ENCODE measurements around the gene CWC22.

CWC22 gene

DNA sequence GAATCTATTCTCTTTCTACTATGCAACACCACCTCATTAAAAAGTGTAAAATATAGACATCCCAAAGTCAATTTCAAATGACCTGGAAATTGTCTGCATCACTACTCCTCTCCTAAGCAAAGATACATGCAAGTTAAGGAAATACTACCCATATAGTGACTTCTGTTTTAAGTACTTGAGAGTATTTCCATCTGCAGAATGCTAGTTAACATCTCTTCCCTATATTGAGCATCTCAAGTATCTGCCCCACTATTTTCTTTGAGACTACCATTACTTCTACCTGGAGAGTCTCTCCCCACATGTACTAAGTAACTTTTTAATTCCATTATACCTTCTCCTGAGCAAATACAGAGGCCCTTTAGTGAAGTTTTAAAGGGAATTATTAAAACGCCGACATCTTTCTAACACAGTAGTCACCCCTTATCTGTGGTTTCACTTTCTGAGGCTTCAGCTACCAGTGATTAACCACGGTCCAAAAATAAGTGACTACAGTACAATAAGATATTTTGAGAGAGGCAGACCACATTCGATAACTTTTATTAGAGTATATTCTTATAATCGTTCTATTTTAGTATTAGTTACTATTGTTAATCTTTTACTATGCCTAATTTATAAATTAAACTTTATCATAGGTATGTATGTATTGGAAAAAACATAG, 21.8 kb downstream of the CWC22 start:
- Histone ChIP-seq H4K20me1 (ENCODE audit: low read depth, low read length) (0 out of 2 replicates have a peak, but pooled peaks cover under 1% of the 10 kb centered on the region), H3K79me2 (ENCODE audit: insufficient read depth, low read length) (peaks cover 10% of the 10 kb centered on the region), H2AFZ (ENCODE audit: low read depth, low read length, severe bottlenecking) (no peak overlapping the region), H3K27ac (ENCODE audit: low read depth, low read length) (no peak overlapping the region), H3K9ac (ENCODE audit: low read length) (no peak overlapping the region), H3K9me2 (replicated peaks; ENCODE audit: insufficient read depth, low read length) (no peaks in the 10 kb centered on the region), H3K4me2 (ENCODE audit: low read depth, low read length, poor library complexity, severe bottlenecking) (no peak overlapping the region), H3K4me3 (ENCODE audit: insufficient read depth, low read length, poor library complexity, severe bottlenecking) (no peak overlapping the region), H3K9me3 (ENCODE audit: insufficient read depth, low read length) (no peaks in the 10 kb centered on the region), H3K36me3 (ENCODE audit: low read length) (peaks cover 76% of the 10 kb centered on the region), H3K27me3 (ENCODE audit: low read length) (no peaks in the 10 kb centered on the region), H3F3A (ENCODE audit: insufficient read depth) (no peaks in the 10 kb centered on the region)
- TF ChIP-seq EZH2phosphoT487 (conservative IDR thresholded peaks at IDR 0.05; ENCODE audit: low read length): no peak
- TF ChIP-seq, protein P1, sequence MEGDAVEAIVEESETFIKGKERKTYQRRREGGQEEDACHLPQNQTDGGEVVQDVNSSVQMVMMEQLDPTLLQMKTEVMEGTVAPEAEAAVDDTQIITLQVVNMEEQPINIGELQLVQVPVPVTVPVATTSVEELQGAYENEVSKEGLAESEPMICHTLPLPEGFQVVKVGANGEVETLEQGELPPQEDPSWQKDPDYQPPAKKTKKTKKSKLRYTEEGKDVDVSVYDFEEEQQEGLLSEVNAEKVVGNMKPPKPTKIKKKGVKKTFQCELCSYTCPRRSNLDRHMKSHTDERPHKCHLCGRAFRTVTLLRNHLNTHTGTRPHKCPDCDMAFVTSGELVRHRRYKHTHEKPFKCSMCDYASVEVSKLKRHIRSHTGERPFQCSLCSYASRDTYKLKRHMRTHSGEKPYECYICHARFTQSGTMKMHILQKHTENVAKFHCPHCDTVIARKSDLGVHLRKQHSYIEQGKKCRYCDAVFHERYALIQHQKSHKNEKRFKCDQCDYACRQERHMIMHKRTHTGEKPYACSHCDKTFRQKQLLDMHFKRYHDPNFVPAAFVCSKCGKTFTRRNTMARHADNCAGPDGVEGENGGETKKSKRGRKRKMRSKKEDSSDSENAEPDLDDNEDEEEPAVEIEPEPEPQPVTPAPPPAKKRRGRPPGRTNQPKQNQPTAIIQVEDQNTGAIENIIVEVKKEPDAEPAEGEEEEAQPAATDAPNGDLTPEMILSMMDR (IDR thresholded peaks at IDR 0.05; ENCODE audit: insufficient read depth, low read length, poor library complexity, severe bottlenecking): no peak

DNA sequence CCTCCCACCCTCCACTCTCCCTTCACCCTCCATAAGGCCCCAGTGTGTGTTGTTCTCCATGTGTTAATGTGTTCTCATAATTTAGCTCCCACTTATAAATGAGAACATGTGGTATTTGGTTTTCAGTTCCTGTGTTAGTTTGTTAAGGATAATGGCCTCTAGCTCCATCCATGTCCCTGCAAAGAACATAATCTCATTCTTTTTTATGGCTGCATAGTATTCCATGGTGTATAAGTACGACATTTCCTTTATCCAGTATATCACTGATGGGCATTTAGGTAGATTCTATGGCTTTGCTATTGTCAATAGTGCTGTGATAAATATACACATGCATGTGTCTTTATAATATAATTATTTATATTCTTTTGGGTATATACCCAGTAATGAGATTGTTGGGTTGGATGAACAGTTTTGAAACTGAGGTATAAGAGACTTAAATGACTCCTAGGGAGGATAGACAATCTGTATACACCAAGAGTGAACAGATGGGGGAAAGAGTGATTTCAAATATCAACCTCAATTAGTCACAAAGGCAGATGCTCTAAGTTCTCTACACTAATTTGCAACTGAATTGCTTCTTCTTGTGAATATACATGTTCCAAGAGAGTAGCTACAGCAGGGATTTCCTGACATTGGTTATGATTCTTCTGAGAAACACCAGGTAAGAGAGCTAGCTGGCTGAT, 23.7 kb downstream of the CWC22 start:
- no peak overlapping the region for H3K4me3 ChIP-seq (ENCODE audit: insufficient read depth, low read length, poor library complexity, severe bottlenecking)
- no peak overlapping the region for H3K4me2 ChIP-seq (ENCODE audit: low read depth, low read length, poor library complexity, severe bottlenecking)
- H3K79me2 ChIP-seq (ENCODE audit: insufficient read depth, low read length): no peaks in the 10 kb centered on the region
- H3K9me2 ChIP-seq (replicated peaks; ENCODE audit: insufficient read depth, low read length): no peaks in the 10 kb centered on the region
- H3K36me3 ChIP-seq (ENCODE audit: low read length): peaks cover 72% of the 10 kb centered on the region
- H3K27ac ChIP-seq (ENCODE audit: low read depth, low read length): no peak overlapping the region
- no peak for TF ChIP-seq EZH2phosphoT487 (conservative IDR thresholded peaks at IDR 0.05; ENCODE audit: low read length)
- TF ChIP-seq, protein P1 (IDR thresholded peaks at IDR 0.05; ENCODE audit: insufficient read depth, low read length, poor library complexity, severe bottlenecking): no peak
- no peak overlapping the region for H3K9ac ChIP-seq (ENCODE audit: low read length)
- H3F3A ChIP-seq (ENCODE audit: insufficient read depth): no peaks in the 10 kb centered on the region
- H3K9me3 ChIP-seq (ENCODE audit: insufficient read depth, low read length): no peaks in the 10 kb centered on the region
- no peaks in the 10 kb centered on the region for H4K20me1 ChIP-seq (ENCODE audit: low read depth, low read length)
- H3K27me3 ChIP-seq (ENCODE audit: low read length): no peaks in the 10 kb centered on the region
- H2AFZ ChIP-seq (ENCODE audit: low read depth, low read length, severe bottlenecking): no peak overlapping the region

GRCh38 chr2:179981085-179981484, 26.0 kb downstream of the CWC22 start:
- Histone ChIP-seq H3K36me3 (ENCODE audit: low read length) (peaks cover 64% of the 10 kb centered on the region), H3K4me2 (ENCODE audit: low read depth, low read length, poor library complexity, severe bottlenecking) (no peak overlapping the region), H4K20me1 (ENCODE audit: low read depth, low read length) (no peaks in the 10 kb centered on the region), H3K79me2 (ENCODE audit: insufficient read depth, low read length) (no peaks in the 10 kb centered on the region), H3K9ac (ENCODE audit: low read length) (no peak overlapping the region), H3K27me3 (ENCODE audit: low read length) (no peaks in the 10 kb centered on the region), H3F3A (ENCODE audit: insufficient read depth) (no peaks in the 10 kb centered on the region), H3K27ac (ENCODE audit: low read depth, low read length) (no peak overlapping the region), H2AFZ (ENCODE audit: low read depth, low read length, severe bottlenecking) (no peak overlapping the region), H3K9me2 (replicated peaks; ENCODE audit: insufficient read depth, low read length) (no peaks in the 10 kb centered on the region), H3K4me3 (ENCODE audit: insufficient read depth, low read length, poor library complexity, severe bottlenecking) (no peak overlapping the region), H3K9me3 (ENCODE audit: insufficient read depth, low read length) (no peaks in the 10 kb centered on the region)
- TF ChIP-seq EZH2phosphoT487 (conservative IDR thresholded peaks at IDR 0.05; ENCODE audit: low read length): no peak
- TF ChIP-seq, protein P1 (IDR thresholded peaks at IDR 0.05; ENCODE audit: insufficient read depth, low read length, poor library complexity, severe bottlenecking): no peak
